Loucy (cell line): ENCODE measurements around the gene GRPEL1.

Experiments
- H2AFZ ChIP-seq: fragments of 200-600 bp; sonication (generic); 2 replicates; pipeline ENCODE4 v1.6.0; 2016; ENCODE audit warnings: antibody characterized with exemption, mild to moderate bottlenecking, low read length, moderate library complexity
- H3F3A ChIP-seq: fragments of 200-600 bp; 2 replicates; pipeline ENCODE4 v1.6.0; 2016; ENCODE audit warnings: antibody characterized with exemption, low read depth, mild to moderate bottlenecking
- H3K27me3 ChIP-seq: fragments of 200-600 bp; sonication (generic); 2 replicates; pipeline ENCODE4 v1.6.1; 2014; ENCODE audit warnings: low read length, mild to moderate bottlenecking; ENCODE audit not compliant: insufficient read depth, poor library complexity, severe bottlenecking
- H3K36me3 ChIP-seq: fragments of 200-600 bp; sonication (generic); 2 replicates; pipeline ENCODE4 v1.6.1; 2016; ENCODE audit warnings: low read length; ENCODE audit not compliant: insufficient read depth
- H3K4me1 ChIP-seq: fragments of 200-600 bp; sonication (generic); 2 replicates; pipeline ENCODE4 v1.5.1; 2014; ENCODE audit warnings: low read length, mild to moderate bottlenecking; ENCODE audit not compliant: insufficient read depth, poor library complexity, severe bottlenecking
- H3K4me2 ChIP-seq: fragments of 200-600 bp; sonication (generic); 2 replicates; pipeline ENCODE4 v1.6.0; 2014; ENCODE audit warnings: antibody characterized with exemption, low read length, low read depth, mild to moderate bottlenecking; ENCODE audit not compliant: poor library complexity, severe bottlenecking
- H3K4me3 ChIP-seq: fragments of 200-600 bp; sonication (generic); 2 replicates; pipeline ENCODE4 v1.5.1; 2014; ENCODE audit warnings: low read length, mild to moderate bottlenecking, mixed read lengths; ENCODE audit not compliant: poor library complexity, severe bottlenecking
- H3K79me2 ChIP-seq: fragments of 200-600 bp; sonication (generic); 2 replicates; pipeline ENCODE4 v1.6.1; 2014; ENCODE audit warnings: low read length; ENCODE audit not compliant: insufficient read depth
- H3K9ac ChIP-seq: fragments of 200-600 bp; sonication (generic); 2 replicates; pipeline ENCODE4 v1.6.0; 2014; ENCODE audit warnings: mild to moderate bottlenecking, low read depth, low read length, moderate library complexity; ENCODE audit not compliant: poor library complexity, severe bottlenecking
- H3K9me2 ChIP-seq: fragments of 200-600 bp; sonication (generic); replicated peaks from 2 replicates; pipeline ENCODE4 v1.6.1; 2016; ENCODE audit warnings: low read depth, low read length, mixed read lengths
- H3K9me3 ChIP-seq: fragments of 200-600 bp; sonication (generic); 2 replicates; pipeline ENCODE4 v1.6.1; 2014; ENCODE audit warnings: mild to moderate bottlenecking, antibody characterized with exemption, low read length, low read depth; ENCODE audit not compliant: insufficient read depth
- H4K20me1 ChIP-seq: fragments of 200-600 bp; sonication (generic); 2 replicates; pipeline ENCODE4 v1.6.0; 2014; ENCODE audit warnings: antibody characterized with exemption, low read length, mild to moderate bottlenecking; ENCODE audit not compliant: insufficient read depth, poor library complexity, severe bottlenecking
- EZH2phosphoT487 ChIP-seq: fragments of 200-600 bp; IDR thresholded peaks from 2 replicates; pipeline ENCODE4 v1.6.1; 2018; ENCODE audit warnings: antibody characterized with exemption, mild to moderate bottlenecking, moderate library complexity, borderline replicate concordance
- TF ChIP-seq, protein P1 (sequence below): fragments of 200-600 bp; sonication (generic); conservative IDR thresholded peaks from 2 replicates; pipeline ENCODE4 v1.5.1; 2014; ENCODE audit warnings: mild to moderate bottlenecking, antibody characterized with exemption, low read length

The GRPEL1 gene

DNA sequence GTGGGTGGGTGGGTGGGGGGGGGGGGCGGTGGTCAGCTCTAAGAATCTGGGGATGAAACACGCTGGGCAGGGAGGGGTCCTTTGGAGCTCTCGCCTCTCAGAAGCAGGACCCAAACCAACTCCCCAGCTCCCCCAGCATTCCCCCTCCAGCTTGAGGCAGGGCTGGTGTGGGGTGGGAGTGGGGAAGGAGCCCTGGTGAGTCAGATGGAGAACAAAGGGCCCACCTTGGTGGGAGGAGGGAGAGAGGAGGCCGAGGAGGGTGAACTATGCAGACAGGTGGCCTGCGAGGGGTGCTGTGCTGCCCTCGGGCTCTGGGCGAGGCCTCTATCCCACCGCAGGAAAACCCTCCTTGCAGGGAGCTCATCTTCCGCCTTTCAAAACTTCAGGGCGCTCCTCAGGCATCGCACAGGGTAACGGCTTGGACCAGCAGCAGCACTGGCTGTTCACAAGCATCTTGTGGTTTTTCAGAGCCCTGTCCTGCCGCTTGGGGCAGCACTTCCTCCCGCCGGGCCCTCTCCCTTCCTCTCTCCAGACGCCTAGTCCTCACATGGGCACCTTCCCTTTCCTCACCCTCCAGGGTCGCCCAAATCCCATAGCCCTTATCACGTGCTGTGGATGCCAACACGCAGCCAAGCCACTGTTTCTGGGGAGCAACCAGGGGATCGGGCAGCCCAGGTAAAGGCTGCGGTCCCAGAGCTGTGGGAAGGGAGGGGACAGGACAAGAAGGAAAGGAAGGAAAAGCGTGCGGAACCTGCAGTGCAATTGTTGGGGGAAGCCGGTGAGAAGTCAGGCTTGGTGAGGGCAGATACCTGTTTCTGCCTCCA, 34.0 kb upstream of the GRPEL1 start:
- H3K4me2 ChIP-seq: peak overlapping the region; percentile 97
- H3K9ac ChIP-seq: no peak overlapping the region
- H4K20me1 ChIP-seq: no peaks in the 10 kb centered on the region
- H2AFZ ChIP-seq: peak overlapping the region; percentile 68
- H3F3A ChIP-seq: no peaks in the 10 kb centered on the region
- no peaks in the 10 kb centered on the region for H3K9me3 ChIP-seq
- no peaks in the 10 kb centered on the region for H3K9me2 ChIP-seq
- peaks cover 4% of the 10 kb centered on the region for H3K4me1 ChIP-seq
- no peaks in the 10 kb centered on the region for H3K79me2 ChIP-seq
- H3K27me3 ChIP-seq: no peaks in the 10 kb centered on the region
- no peaks in the 10 kb centered on the region for H3K36me3 ChIP-seq
- H3K4me3 ChIP-seq: peak overlapping the region; percentile 76
- TF ChIP-seq, protein P1, sequence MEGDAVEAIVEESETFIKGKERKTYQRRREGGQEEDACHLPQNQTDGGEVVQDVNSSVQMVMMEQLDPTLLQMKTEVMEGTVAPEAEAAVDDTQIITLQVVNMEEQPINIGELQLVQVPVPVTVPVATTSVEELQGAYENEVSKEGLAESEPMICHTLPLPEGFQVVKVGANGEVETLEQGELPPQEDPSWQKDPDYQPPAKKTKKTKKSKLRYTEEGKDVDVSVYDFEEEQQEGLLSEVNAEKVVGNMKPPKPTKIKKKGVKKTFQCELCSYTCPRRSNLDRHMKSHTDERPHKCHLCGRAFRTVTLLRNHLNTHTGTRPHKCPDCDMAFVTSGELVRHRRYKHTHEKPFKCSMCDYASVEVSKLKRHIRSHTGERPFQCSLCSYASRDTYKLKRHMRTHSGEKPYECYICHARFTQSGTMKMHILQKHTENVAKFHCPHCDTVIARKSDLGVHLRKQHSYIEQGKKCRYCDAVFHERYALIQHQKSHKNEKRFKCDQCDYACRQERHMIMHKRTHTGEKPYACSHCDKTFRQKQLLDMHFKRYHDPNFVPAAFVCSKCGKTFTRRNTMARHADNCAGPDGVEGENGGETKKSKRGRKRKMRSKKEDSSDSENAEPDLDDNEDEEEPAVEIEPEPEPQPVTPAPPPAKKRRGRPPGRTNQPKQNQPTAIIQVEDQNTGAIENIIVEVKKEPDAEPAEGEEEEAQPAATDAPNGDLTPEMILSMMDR: peak; percentile 71
- TF ChIP-seq EZH2phosphoT487: no peak

- H3K4me2 ChIP-seq: no peak overlapping the region
Measured at GRCh38 chr4:7096236-7096635, 28.4 kb upstream of the GRPEL1 start.

GRCh38 chr4:7095611-7096155, 27.8 kb upstream of the GRPEL1 start:
- Histone ChIP-seq H3K79me2 (no peaks in the 10 kb centered on the region), H3K4me1 (no peaks in the 10 kb centered on the region), H3K4me3 (no peak overlapping the region), H2AFZ (no peak overlapping the region), H3K9ac (no peak overlapping the region), H3K4me2 (no peak overlapping the region), H4K20me1 (no peaks in the 10 kb centered on the region), H3K27me3 (no peaks in the 10 kb centered on the region), H3K9me3 (no peaks in the 10 kb centered on the region), H3K9me2 (no peaks in the 10 kb centered on the region), H3F3A (no peaks in the 10 kb centered on the region), H3K36me3 (no peaks in the 10 kb centered on the region)
- TF ChIP-seq EZH2phosphoT487: no peak
- TF ChIP-seq, protein P1: no peak

More at GRCh38 chr4:7096236-7096635, 28.4 kb upstream of the GRPEL1 start:
- no peaks in the 10 kb centered on the region for H3K4me1 ChIP-seq
- H3K9me3 ChIP-seq: no peaks in the 10 kb centered on the region
- H3F3A ChIP-seq: no peaks in the 10 kb centered on the region
- no peaks in the 10 kb centered on the region for H3K79me2 ChIP-seq
- no peaks in the 10 kb centered on the region for H3K9me2 ChIP-seq
- no peaks in the 10 kb centered on the region for H4K20me1 ChIP-seq
- no peaks in the 10 kb centered on the region for H3K27me3 ChIP-seq
- H3K4me3 ChIP-seq: no peak overlapping the region
- TF ChIP-seq, protein P1: no peak
- TF ChIP-seq EZH2phosphoT487: no peak
- no peak overlapping the region for H2AFZ ChIP-seq
- no peaks in the 10 kb centered on the region for H3K36me3 ChIP-seq
- no peak overlapping the region for H3K9ac ChIP-seq
